ENCODE data around the gene SPEF2.

Gene SPEF2

GRCh38 chr5:35771839-35772238 is 154.2 kb downstream of the SPEF2 start:
- H3K9me3 Mint-ChIP-seq, result no peaks in the 10 kb centered on the region
- no peak overlapping the region for H3K4me3 Mint-ChIP-seq
- no peak for DNase-seq
- no peak for ATAC-seq
- H3K27ac Mint-ChIP-seq, result no peak overlapping the region
- H3K27me3 Mint-ChIP-seq, result no peaks in the 10 kb centered on the region
- H3K36me3 Mint-ChIP-seq (ENCODE audit: low read depth), result no peaks in the 10 kb centered on the region
- peaks cover 45% of the 10 kb centered on the region for H3K4me1 Mint-ChIP-seq

- DNase-seq (no peak), ATAC-seq (peak; percentile 82)
- no peaks in the 10 kb centered on the region for H3K9me3 Mint-ChIP-seq
- H3K4me3 Mint-ChIP-seq, result no peak overlapping the region
- H3K27me3 Mint-ChIP-seq, result no peaks in the 10 kb centered on the region
- H3K27ac Mint-ChIP-seq, result peak overlapping the region; percentile 40
- no peaks in the 10 kb centered on the region for H3K36me3 Mint-ChIP-seq (ENCODE audit: low read depth)
- H3K4me1 Mint-ChIP-seq, result peaks cover 62% of the 10 kb centered on the region
Observed at GRCh38 chr5:35773967-35774366, 156.3 kb downstream of the SPEF2 start.

DNA sequence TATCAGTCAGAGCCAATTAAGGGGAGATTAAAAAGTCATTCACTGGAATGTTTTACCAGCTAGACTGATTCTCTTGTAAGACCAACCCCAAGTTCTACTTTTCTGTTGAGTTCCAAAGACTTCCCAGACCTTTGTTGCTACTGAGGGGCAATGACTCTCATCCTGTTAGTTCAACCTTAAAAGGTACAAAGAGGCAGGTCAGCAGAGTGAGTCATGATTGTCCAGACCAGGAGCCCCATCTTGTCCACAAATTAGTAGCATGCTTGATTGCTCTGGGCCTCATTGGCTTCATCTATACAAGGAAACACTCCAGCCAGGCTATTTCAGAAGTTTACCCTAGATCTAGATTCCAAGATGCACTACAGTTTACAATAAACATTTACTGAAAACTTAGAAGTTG is 159.1 kb downstream of the SPEF2 start:
- H3K4me3 Mint-ChIP-seq, result no peak overlapping the region
- DNase-seq, result no peak
- no peaks in the 10 kb centered on the region for H3K27me3 Mint-ChIP-seq
- H3K9me3 Mint-ChIP-seq, result no peaks in the 10 kb centered on the region
- ATAC-seq, result no peak
- peaks cover 75% of the 10 kb centered on the region for H3K4me1 Mint-ChIP-seq
- H3K27ac Mint-ChIP-seq, result no peak overlapping the region
- H3K36me3 Mint-ChIP-seq (ENCODE audit: low read depth), result no peaks in the 10 kb centered on the region

DNA sequence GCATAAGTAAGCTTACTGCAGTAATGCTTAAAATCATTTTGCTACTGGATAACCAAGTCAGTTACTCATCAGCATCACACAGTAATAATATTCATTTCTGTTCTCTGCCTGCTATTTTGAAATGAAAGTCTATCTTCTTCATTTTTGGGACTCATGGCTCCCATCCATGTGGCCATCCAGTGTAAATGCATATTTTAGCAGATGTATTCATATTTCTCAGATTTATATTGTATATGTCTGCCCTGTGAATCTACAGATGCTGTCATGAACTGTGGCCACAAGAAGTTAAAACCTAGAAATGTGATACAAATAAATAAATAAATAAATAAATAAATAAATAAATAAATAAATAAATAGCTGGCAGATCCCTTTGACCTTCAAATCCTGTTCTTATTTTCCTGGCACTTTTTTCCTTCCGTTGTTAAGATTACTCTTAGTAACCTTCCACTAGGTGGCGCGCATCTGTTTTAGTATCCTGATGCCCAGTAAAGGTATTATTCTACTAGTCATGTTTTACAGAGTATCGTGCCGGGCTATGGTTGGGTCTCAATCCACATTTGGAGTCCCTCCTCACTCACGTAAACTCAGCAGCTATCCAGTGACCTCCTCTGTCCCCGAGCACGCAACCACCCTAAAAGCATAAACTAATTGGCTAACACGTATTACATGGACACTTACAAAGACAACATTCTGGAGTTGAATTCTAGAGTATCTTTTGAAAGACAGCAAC is 159.9 kb downstream of the SPEF2 start:
- Mint-ChIP-seq H3K4me3 (peak overlapping the region; percentile 4), H3K9me3 (no peaks in the 10 kb centered on the region), H3K4me1 (peaks cover 75% of the 10 kb centered on the region), H3K27me3 (no peaks in the 10 kb centered on the region), H3K27ac (peak overlapping the region; percentile 82), H3K36me3 (ENCODE audit: low read depth) (no peaks in the 10 kb centered on the region)
- ATAC-seq (peak; percentile 62), DNase-seq (peak; percentile 84)

GRCh38 chr5:35778259-35778769 is 160.7 kb downstream of the SPEF2 start:
- Mint-ChIP-seq H3K36me3 (ENCODE audit: low read depth) (no peaks in the 10 kb centered on the region), H3K9me3 (no peaks in the 10 kb centered on the region), H3K27me3 (no peaks in the 10 kb centered on the region), H3K4me1 (peaks cover 77% of the 10 kb centered on the region), H3K4me3 (no peak overlapping the region), H3K27ac (peak overlapping the region; percentile 82)
- DNase-seq (no peak), ATAC-seq (no peak)

- Mint-ChIP-seq H3K27ac (peak overlapping the region; percentile 87), H3K4me1 (peaks cover 76% of the 10 kb centered on the region), H3K4me3 (peak overlapping the region; percentile 71), H3K9me3 (no peaks in the 10 kb centered on the region), H3K36me3 (ENCODE audit: low read depth) (no peaks in the 10 kb centered on the region), H3K27me3 (no peaks in the 10 kb centered on the region)
- ATAC-seq, result peak; percentile 72
- peak; percentile 41 for DNase-seq
Observed at GRCh38 chr5:35780236-35780635, 162.6 kb downstream of the SPEF2 start.

DNA sequence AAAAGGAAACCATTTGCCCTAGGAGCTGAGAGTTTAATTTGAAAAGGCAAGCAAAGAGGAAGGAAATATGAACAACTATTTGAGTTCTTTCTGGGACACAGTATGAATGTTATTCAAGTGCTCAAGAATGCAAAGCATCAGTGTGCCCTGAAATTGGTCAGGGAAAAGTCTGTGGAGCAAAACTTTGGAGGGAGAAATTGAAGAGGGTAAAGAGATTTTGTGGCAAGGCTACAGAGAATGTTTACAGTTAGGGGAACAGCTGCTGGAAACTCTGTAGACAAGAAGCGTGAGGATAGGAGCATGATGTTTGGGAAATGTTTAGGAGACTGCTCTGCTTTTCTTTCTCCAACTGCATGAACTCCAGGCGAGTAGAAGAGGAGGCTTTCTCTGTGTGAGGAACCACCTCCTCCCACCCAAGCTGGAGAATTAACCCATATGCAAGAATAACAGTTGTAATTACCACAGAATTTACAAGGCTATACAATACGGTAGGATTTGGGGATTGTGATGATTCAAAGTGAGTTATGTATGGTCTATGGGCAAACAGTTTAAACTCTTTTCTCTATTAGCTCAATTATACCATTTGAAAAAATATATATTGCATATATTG is 163.6 kb downstream of the SPEF2 start:
- peak overlapping the region; percentile 87 for H3K27ac Mint-ChIP-seq
- peak overlapping the region; percentile 71 for H3K4me3 Mint-ChIP-seq
- H3K9me3 Mint-ChIP-seq, result no peaks in the 10 kb centered on the region
- peaks cover 82% of the 10 kb centered on the region for H3K4me1 Mint-ChIP-seq
- DNase-seq (no peak), ATAC-seq (no peak)
- no peaks in the 10 kb centered on the region for H3K27me3 Mint-ChIP-seq
- no peaks in the 10 kb centered on the region for H3K36me3 Mint-ChIP-seq (ENCODE audit: low read depth)

GRCh38 chr5:35783551-35783950 is 165.9 kb downstream of the SPEF2 start:
- no peak for DNase-seq
- Mint-ChIP-seq H3K27ac (peak overlapping the region; percentile 19), H3K4me3 (no peak overlapping the region), H3K36me3 (ENCODE audit: low read depth) (peaks cover 2% of the 10 kb centered on the region), H3K9me3 (no peaks in the 10 kb centered on the region), H3K27me3 (no peaks in the 10 kb centered on the region), H3K4me1 (peaks cover 81% of the 10 kb centered on the region)
- ATAC-seq, result no peak

DNA sequence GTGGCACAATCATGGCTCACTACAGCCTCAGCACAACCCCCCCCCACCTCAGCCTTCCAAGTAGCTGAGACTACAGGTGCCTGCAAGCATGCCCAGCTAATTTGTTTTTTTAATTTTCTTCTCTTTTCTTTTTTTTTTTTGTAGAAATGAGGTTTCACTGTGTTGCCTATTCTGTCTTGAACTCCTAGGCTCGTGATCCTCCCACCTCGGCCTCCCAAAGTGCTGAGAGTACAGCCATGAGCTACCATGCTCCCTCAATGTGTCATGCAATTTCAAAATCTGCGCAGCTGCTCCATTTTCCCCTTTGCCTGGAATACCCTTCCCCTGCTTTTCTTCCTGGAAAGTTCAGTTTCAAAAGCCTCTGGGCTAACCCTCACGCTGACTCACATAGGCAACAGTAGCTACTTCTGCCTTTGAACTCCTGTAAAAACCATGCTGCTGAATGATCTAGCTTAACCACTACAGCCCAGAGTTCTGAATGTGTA is 168.0 kb downstream of the SPEF2 start:
- Mint-ChIP-seq H3K27ac (peak overlapping the region; percentile 90), H3K9me3 (no peaks in the 10 kb centered on the region), H3K4me1 (peaks cover 83% of the 10 kb centered on the region), H3K36me3 (ENCODE audit: low read depth) (peaks cover 2% of the 10 kb centered on the region), H3K27me3 (no peaks in the 10 kb centered on the region), H3K4me3 (peak overlapping the region; percentile 20)
- peak; percentile 91 for ATAC-seq
- peak; percentile 46 for DNase-seq

DNA sequence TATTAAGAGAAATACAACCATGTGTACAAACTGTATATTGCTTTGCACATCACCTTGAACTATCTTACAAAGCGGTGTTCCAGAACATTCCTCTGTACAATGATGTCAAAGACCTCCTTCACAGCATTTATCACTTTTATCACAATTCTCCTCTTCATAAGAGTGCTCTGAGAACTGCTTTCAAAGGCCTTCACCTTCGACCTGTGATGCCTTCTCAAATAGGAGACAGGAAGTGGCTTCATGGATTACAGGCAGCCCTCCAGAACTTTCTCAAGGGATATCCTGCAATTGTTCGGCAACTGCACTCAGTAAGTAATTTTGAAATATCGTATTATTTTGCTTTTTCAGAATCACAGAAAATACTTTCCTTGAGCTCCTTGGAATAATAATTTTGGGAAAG is 171.1 kb downstream of the SPEF2 start:
- Mint-ChIP-seq H3K27me3 (no peaks in the 10 kb centered on the region), H3K4me1 (peaks cover 88% of the 10 kb centered on the region), H3K27ac (no peak overlapping the region), H3K4me3 (no peak overlapping the region), H3K9me3 (no peaks in the 10 kb centered on the region), H3K36me3 (ENCODE audit: low read depth) (peaks cover 2% of the 10 kb centered on the region)
- no peak for ATAC-seq
- DNase-seq, result no peak

GRCh38 chr5:35789732-35790456 is 172.2 kb downstream of the SPEF2 start:
- H3K4me1 Mint-ChIP-seq, result peaks cover 88% of the 10 kb centered on the region
- no peaks in the 10 kb centered on the region for H3K27me3 Mint-ChIP-seq
- DNase-seq (no peak), ATAC-seq (no peak)
- H3K36me3 Mint-ChIP-seq (ENCODE audit: low read depth), result peaks cover 2% of the 10 kb centered on the region
- peak overlapping the region; percentile 22 for H3K4me3 Mint-ChIP-seq
- H3K9me3 Mint-ChIP-seq, result no peaks in the 10 kb centered on the region
- peak overlapping the region; percentile 78 for H3K27ac Mint-ChIP-seq

- Mint-ChIP-seq H3K4me3 (peak overlapping the region; percentile 22), H3K36me3 (ENCODE audit: low read depth) (peaks cover 2% of the 10 kb centered on the region), H3K27ac (peak overlapping the region; percentile 78), H3K27me3 (no peaks in the 10 kb centered on the region), H3K9me3 (no peaks in the 10 kb centered on the region), H3K4me1 (peaks cover 90% of the 10 kb centered on the region)
- ATAC-seq (no peak), DNase-seq (no peak)
Observed at GRCh38 chr5:35790457-35790822, 172.8 kb downstream of the SPEF2 start.

DNA sequence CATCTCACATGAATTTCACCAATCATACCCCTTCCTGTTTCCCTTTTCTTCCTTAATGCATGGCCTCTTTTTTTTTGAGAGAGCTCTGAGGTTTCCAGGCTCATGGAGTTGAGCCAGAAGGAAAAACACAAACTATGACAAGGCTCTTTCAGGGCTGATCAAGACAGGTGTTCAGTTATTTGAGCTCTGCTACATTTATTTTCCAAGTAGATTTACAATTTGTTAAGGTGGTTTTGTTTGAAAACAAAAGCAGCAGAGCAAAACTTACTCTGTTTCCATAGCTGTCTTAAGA is 176.6 kb downstream of the SPEF2 start:
- Mint-ChIP-seq H3K27me3 (no peaks in the 10 kb centered on the region), H3K4me1 (peaks cover 85% of the 10 kb centered on the region), H3K36me3 (ENCODE audit: low read depth) (no peaks in the 10 kb centered on the region), H3K4me3 (no peak overlapping the region), H3K9me3 (no peaks in the 10 kb centered on the region), H3K27ac (peak overlapping the region; percentile 94)
- no peak for ATAC-seq
- no peak for DNase-seq

DNA sequence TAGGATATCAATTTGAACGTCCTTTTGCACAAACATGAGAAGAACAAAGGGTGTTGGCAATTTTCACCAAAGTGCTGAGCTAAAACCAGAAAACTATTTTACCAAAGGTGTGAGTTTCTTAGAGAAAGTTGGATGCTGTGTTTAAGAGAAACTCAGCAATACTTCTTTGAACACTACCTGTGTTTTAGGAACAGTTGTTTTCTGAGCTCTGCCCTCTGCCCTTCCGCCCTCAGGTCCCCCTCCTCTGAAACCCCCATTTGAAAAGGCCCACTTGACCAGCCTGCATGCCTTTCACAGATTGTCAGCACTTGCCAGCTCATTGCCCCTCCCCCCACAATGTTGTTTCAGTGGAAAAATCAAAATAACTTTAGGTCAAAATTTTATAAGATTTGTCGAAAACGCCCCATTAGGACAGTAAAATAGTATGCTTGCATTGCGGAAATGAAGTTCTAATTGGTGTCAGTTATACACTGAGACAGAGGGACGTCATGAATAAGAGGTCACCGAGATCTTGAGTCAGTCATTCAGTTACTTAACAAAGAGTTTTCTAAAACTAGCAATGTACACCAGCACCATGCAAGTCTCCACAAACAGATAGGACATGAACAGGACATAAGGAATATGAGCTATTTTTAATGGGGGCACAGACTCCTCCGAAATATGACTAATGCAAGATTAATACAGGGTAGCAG is 177.2 kb downstream of the SPEF2 start:
- H3K27ac Mint-ChIP-seq, result peak overlapping the region; percentile 94
- ATAC-seq, result no peak
- peaks cover 80% of the 10 kb centered on the region for H3K4me1 Mint-ChIP-seq
- no peak for DNase-seq
- peak overlapping the region; percentile 37 for H3K4me3 Mint-ChIP-seq
- H3K27me3 Mint-ChIP-seq, result no peaks in the 10 kb centered on the region
- H3K36me3 Mint-ChIP-seq (ENCODE audit: low read depth), result no peaks in the 10 kb centered on the region
- no peaks in the 10 kb centered on the region for H3K9me3 Mint-ChIP-seq
